Ovary (tissue), 3 donors: Measurements from ENCODE around the gene DCTD.

Experiments used
- CTCF ChIP-seq, 3 donors: fragments of 450-650 bp in 2 of 3; fragments of 200-600 bp in 1 of 3; IDR thresholded peaks; one replicate each; pipeline versions ENCODE4 v1.5.1 to v1.8.0; 2016 to 2022; ENCODE audit warnings: antibody characterized with exemption in 3 of 3, mild to moderate bottlenecking in 1 of 3
- EP300 ChIP-seq: sonication (generic); formaldehyde crosslinking; IDR thresholded peaks from one replicate; pipeline ENCODE4 v1.6.1; 2017; ENCODE audit warnings: antibody characterized with exemption
- POLR2A ChIP-seq: fragments of 450-650 bp; IDR thresholded peaks from one replicate; pipeline ENCODE4 v1.6.1; 2017; ENCODE audit warnings: antibody characterized with exemption, mild to moderate bottlenecking, moderate library complexity
- donor health status: DM: no; HTN: no; CAD: no.

- TF ChIP-seq CTCF (IDR thresholded peaks at IDR 0.05) (no peak), POLR2A (no peak), EP300 (no peak)
Measured at GRCh38 chr4:182895791-182896292, 21.3 kb downstream of the DCTD start.
